Endometrial microvascular endothelial cells (primary cell): ENCODE data around the gene IDH3G. TPM values are rescaled to one million over a fixed set of nuclear protein-coding genes. Genes with fewer than 3 reads are reported as not detected.
"Not testable (repeated sequence)": the region's sequence is repeated elsewhere in the genome, so short reads cannot be mapped to it uniquely, and the experiment has no call there.

ENCODE experiments used
- in situ Hi-C: cut with HindIII; loops from 2 replicates; pipeline ENCODE4 v1.10.0; 2017; ENCODE audit warnings: low sequenced_read_pairs, low pct_unique_long_range_greater_than_20kb; ENCODE audit errors: inconsistent ontology term
- total RNA-seq: library from RNA; depleted of rRNA; stranded (reverse); fragments of >200 nt; gene quantifications from one replicate; pipeline ENCODE4 v1.2.3, GENCODE V29; 2015; ENCODE audit errors: inconsistent ontology term

The IDH3G gene
- total RNA-seq, 1 donor from 2014 or later = 77.5 TPM

GRCh38 chrX:153818571-153819383 lies 24.6 kb upstream of the IDH3G start:
- in situ Hi-C loops = no loop called here

DNA sequence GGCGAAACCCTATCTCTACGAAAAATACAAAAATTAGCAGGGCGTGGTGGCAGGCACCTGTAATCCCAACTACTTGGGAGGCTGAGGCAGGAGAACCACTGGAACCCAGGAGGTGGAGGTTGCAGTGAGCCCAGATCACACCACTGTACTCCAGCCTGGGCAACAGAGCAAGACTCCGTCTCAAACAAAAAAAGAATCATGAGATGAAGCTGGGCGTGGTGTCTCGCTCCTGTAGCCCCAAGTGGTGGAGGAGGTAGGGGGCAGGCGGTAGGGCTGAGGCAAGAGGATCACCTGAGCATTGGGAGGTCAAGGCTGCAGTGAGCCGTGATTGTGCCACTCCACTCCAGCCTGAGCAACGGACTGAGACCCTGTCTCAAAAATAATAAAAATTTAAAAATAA lies 23.9 kb upstream of the IDH3G start:
- in situ Hi-C loops = not testable (repeated sequence)

DNA sequence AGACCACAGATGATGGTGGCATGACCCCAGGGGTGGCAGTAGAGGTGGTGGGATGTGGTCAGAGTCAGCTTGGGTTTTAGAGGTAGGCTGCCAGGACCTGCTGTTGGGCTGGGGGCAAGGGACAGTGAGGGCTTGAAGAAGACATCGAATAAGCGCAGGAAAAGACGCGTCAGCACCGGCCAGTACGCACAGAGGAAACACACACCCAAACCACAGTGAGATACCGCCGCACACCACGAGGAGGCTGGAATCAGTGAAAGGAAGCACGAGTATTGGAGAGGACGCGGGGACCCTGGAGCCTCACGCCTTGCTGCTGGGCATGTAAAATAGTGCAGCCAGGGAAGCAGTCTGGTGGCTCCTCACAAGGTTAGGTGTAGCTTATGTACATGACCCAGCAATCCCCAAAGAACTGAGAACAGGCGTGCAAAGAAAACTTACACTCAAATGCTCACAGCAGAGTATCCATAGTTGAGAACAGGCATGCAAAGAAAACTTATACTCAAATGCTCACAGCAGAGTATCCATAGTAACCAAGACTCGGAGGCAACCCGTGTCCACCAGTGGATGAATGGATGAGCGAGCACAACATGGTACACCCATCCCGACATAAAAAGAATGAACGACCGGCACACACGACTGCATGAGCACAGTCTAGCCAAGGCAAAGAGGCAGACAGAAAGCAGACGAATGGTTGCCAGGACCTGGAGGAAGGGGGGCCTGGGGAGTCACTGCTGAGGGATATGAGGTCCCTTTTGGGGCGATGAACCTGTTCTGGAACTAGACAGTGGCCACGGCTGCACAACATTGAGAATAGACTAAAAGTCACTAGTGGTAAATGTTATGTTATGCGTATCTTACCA lies 22.9 kb upstream of the IDH3G start:
- in situ Hi-C loops = no loop called here

GRCh38 chrX:153814591-153815315 lies 20.6 kb upstream of the IDH3G start:
- in situ Hi-C loops = no loop called here

- in situ Hi-C loops = no loop called here
These were observed 19.0 kb upstream of the IDH3G start for GRCh38 chrX:153813161-153813560.

DNA sequence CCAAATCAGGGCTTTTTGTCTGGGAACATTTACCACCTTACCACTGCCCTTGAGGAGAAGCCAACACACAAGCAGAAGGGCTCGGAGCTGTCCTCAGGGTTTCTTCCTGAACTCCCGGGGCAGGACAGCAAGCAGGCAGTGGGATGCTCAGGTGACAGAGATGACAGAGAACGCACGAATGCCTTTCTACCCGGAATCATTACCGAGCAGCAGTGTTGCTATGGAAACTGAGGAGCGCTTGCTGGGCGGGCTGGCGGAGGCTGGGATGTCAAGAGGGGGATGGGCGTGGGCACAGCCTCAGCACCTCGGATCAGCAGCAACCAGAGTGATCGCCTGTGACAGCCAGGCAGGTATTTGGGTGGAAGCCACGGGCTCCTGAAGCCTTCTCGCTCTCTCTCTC lies 18.0 kb upstream of the IDH3G start:
- in situ Hi-C loops = no loop called here

- in situ Hi-C loops = no loop called here
These were observed 13.8 kb upstream of the IDH3G start for GRCh38 chrX:153807976-153808375.

- in situ Hi-C loops = no loop called here
These were observed 12.9 kb upstream of the IDH3G start for GRCh38 chrX:153806999-153807575.

- in situ Hi-C loops = no loop called here
These were observed 11.3 kb upstream of the IDH3G start for GRCh38 chrX:153805436-153805835.

- in situ Hi-C loops = no loop called here
These were observed 10.4 kb upstream of the IDH3G start for GRCh38 chrX:153804621-153805020.

GRCh38 chrX:153804100-153804595 lies 10.0 kb upstream of the IDH3G start:
- in situ Hi-C loops = no loop called here

GRCh38 chrX:153803211-153804099 lies 9.3 kb upstream of the IDH3G start:
- in situ Hi-C loops = no loop called here

- in situ Hi-C loops = no loop called here
These were observed 8.4 kb upstream of the IDH3G start for GRCh38 chrX:153802513-153803045.

DNA sequence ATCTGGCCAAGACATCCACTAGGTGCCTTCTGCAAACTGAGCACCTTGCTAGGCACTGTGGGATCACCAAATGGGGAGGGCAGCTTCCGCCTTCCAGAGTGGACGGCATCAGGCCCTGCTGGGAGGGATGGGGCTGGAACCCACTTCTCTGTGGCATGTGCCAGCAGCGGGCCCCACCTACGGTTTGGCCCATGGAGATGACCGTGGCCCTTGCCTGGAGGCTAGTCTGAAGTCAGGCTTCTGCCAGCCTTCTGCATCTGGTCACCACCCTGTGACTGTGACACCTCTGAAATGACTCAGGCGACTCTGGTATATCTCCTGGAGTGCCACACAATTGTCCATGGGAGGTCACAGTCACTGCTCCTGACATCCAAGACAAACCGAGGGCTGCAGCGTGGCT lies 7.5 kb upstream of the IDH3G start:
- in situ Hi-C loops = no loop called here

GRCh38 chrX:153800746-153801145 lies 6.6 kb upstream of the IDH3G start:
- in situ Hi-C loops = no loop called here

DNA sequence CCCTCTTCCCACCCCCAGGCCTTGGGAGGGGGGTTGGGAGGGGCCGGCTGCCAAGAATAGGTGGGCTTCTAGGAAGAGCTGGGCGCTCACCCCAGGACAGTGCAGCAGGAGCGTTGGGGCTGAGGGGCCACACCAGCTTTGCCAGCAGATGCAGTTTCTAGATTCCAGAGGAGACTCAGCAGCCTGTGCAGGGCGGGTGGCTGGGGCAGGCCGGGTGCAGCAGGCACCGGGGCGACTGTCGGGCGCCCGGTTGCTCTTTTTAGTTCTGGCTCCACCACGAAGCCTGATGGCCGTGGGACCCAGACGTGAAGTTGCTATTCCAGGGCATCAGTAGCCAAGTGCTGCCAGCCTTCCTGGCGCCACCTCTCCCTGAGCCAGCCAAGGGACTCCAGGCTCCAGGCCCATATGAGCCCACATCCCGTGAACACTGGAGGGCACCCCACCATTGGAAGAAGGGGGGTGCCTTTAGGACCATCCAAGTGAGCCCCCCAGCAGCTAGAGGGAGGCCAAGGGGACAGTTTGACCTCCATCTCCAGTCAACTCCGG lies 6.1 kb upstream of the IDH3G start:
- in situ Hi-C loops = no loop called here

GRCh38 chrX:153799326-153799725 lies 5.2 kb upstream of the IDH3G start:
- in situ Hi-C loops = no loop called here
